GM21447 (cell line): ENCODE measurements around the gene HIRA.

Source experiments
- ATAC-seq: cut with Tn5 transposase; IDR thresholded peaks from one replicate; pipeline ENCODE4 v1.9.1; 2021; ENCODE audit not compliant: unreplicated experiment

The HIRA gene

DNA sequence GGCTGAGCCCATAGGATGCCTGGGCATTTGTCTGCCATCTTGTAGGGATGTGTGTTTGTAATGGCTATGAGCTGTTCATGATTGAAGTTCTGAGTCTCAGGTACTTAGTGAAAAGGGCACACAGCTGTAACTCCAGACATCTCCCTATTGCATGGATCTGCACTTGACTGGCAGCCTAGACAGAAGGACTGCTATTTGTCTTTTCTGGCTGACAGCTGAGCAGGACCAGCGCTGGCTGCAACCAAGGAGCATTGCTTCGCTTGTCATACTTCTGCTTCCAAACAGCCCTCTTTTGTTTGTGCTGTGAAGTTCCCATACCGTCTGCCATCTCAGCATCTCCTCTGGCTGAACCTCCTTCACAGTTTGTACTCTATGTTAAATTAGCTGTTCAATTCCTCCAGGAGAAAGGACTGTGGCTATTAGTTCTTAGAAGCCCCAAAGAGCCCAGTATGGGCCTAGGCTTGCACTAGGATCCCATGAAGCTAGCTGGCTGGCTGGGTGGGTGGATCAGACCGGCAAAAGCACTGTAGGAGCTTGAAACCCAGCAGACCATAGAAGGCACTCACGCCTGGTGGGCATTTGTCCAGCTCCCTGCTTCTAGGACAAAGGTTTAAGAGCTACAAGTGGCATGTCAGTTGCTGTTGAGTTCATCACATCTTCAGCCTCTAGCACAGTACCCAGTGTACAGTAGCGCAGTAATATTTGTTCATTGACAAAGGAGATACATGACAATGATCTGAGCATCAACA is 20.4 kb downstream of the HIRA start:
- no peak for ATAC-seq

DNA sequence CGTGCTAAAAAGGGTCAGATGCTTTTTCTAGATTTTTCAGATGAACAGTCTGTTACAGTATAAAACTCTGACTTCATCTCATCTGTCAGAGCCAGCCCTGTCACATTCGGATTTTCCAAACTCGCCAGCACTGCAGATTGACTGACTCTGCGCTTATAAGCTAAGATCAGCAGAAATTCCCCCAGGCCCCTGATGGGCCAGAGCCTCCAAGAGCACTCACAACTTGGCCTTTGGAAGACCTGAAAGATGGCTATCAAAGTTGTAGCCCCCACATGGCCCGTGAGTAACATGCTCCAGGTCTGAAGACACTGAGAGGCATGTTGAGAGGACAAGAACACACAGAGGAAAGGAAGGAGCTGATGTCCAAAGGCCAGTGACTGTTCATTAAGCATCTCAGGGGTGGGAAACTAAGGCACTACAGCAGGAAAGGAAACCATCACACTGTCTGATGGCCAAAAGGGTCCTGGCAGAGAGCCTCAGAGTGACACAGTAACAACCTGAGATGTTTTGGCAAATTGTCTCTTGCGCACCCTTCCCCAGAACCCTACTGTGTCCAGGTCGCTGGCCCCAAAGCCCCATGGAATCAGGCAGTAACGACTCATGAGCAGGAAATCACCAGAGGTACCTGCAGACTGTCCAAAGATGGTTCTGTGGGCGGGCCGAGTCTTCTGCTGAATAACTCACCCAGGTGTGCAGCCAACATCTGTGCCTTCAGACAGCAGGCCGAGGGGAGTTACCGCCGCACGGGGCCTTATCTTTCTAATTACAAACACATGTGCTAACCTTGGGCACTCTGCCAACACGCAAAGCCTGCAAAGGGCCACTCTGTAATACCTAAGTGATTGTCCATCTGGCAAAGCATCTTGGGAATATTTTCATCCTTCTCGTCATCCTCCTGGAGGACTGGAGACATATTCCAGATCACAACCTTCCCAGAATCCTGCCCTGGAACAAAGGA is 23.6 kb downstream of the HIRA start:
- no peak for ATAC-seq

GRCh38 chr22:19406846-19407245 is 24.7 kb downstream of the HIRA start:
- ATAC-seq = no peak

DNA sequence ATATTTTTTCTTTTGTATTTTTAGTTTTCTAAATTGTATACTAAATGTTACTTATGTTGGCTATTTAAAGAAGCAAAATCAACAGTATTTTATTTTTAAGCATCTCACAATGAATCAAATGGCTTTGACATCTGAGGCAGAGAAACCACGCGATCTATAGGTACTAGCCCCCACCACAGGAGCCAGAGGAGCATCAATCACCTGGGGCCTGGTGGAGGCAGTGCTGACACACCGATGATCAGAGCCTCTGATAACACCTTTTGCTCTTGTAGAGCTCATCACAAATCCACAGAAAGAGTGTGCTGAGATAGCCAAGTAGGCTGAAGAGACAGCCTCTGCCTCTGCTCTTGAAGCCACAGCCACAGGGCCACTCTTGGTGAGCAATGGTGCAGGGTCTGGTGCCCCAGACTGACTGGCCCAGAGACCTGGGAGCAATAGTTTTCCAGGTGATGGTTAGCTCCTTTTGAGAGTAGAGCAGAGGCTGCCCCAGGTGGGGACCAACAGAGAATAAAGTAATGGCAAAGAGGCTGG is 25.2 kb downstream of the HIRA start:
- no peak for ATAC-seq

GRCh38 chr22:19405652-19406051 is 25.9 kb downstream of the HIRA start:
- ATAC-seq = no peak

- ATAC-seq = no peak
Observed at GRCh38 chr22:19405133-19405532, 26.4 kb downstream of the HIRA start.

DNA sequence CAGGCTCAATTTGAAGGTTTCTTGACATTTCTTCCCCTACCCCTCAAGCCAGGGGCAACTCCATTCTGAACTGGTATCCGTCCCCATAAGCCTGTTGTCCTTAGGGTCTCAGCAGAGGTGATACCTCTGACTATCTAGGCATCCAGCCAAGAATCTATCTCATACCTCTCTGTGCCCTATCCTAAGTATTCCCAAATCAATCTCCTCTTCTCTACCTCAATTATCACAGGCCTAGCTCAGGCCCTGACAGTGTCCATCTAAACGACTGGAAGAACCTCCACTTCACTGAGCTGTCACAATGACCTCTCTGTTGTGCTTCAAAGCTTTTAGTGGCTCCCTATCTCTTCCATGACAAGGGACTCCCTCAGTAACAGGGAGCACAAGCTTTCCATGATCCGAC is 26.9 kb downstream of the HIRA start:
- no peak for ATAC-seq

DNA sequence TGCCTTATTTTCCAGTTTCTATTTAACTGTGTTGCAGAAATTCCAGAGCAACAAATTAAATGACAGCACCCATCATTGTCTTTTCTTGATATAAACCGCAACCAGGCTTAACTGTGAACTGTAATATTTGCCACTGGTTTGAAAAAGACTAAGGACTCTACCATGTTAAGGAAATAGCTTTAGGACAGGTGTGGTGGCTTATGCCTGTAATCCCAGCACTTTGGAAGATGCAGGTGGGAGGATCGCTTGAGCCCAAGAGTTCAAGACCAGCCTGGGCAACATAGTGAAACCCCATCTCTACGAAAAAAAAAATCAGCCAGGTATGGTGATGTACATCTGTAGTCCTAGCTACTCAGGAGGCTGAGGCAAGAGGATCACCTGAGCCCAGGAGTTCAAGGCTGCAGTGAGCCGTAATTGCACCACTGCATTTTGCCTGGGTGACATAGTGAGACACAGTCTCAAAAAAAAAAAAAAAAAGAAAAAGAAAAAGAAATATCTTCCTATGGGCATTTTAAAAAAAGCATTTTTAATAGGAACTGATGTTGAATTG is 28.8 kb downstream of the HIRA start:
- no peak for ATAC-seq

DNA sequence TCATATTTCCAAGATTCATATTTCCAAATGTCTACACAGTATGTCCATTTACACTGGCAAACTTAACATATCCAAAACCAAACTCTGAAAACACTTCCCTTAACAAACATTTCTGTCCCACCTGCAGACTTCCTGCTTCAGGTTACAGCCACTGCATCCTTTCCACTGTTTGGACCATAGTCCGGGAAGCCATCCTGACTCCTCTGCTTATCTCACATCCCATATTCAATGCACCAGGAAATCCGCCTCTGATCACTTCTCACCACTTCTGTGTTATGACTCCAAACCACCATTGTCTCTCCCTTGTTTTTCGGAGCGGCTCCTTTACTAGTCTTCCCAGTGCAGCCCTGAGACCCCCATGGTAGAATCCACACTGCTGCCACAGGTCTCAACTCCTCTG is 30.1 kb downstream of the HIRA start:
- no peak for ATAC-seq

- ATAC-seq = no peak
Observed at GRCh38 chr22:19400881-19401280, 30.7 kb downstream of the HIRA start.

DNA sequence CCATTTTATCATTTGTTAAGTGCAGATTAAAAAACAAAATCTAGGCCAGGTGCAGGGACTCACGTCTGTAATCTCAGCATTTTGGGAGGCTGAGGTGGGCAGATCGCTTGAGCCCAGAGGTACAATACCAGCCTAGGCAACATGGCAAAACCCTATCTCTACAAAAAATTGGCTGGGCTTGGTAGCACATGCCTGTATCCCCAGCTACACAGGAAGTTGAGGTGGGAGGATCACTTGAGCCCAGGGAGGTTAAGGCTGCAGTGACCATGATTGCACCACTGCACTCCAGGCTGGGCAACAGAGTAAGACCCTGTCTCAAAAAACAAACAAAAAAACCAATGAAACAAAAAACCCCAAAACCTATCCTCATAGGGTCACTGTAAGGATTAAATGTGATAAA is 32.9 kb downstream of the HIRA start:
- ATAC-seq = no peak

DNA sequence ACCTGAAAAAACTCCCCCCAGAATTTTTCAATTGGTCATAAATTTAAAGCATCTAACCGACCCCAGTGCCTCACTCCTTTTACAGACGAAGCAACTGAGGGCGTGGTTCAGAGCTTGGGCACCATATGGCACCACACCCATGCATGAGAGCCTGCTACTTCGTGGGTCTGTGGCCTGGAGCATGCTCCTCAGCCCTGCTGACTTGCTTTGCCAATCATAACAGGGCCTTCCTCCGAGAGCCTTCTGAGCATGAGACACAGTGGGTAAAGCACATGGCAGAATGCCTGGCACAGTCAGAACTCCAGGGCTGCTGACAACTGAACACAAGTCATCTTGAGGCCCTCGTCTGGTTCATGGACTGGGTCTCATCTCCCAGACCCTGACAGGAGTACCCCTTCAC is 33.3 kb downstream of the HIRA start:
- no peak for ATAC-seq

DNA sequence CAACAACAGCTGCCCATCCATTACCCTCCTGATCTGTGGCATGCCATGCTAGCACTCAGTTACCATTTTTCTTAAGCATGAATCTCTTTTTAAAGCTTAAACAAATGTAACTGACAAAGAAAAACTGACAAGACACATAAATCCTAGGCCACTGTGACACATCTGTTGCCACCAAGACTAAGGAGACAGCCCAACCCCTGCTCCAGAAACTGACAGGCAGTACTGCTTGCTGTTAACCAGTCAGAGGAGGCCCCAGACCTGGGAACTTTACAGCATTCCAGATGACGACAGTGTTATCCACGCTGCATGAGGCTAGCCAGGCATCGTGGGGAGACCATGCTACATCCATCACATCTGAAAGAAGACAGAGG is 33.8 kb downstream of the HIRA start:
- ATAC-seq = no peak

GRCh38 chr22:19396934-19397733 is 34.4 kb downstream of the HIRA start:
- no peak for ATAC-seq

- ATAC-seq = no peak
Observed at GRCh38 chr22:19396561-19396933, 35.0 kb downstream of the HIRA start.

GRCh38 chr22:19395276-19395675 is 36.3 kb downstream of the HIRA start:
- no peak for ATAC-seq

- no peak for ATAC-seq
Observed at GRCh38 chr22:19394274-19395050, 37.1 kb downstream of the HIRA start.

- no peak for ATAC-seq
Observed at GRCh38 chr22:19393704-19394103, 37.8 kb downstream of the HIRA start.

DNA sequence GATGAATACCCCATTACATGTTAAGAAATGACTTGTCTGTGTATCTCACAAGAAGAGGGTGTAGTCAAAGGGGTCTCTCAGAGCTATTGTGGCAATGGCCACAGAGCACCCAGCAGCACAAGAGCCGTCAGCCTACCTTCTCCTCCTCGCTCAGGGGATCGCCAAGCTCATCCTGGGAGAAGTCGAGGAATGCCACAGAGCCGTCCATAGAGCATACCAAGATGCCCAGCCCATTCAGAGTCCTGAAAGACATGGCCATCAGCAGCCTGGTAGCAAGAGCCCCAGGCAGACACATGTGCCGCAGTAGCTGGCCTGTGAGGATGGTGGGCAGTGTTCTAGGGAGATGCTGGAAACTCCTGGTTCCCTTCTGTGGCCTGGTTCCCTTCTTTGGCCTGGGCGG is 44.0 kb downstream of the HIRA start:
- no peak for ATAC-seq

DNA sequence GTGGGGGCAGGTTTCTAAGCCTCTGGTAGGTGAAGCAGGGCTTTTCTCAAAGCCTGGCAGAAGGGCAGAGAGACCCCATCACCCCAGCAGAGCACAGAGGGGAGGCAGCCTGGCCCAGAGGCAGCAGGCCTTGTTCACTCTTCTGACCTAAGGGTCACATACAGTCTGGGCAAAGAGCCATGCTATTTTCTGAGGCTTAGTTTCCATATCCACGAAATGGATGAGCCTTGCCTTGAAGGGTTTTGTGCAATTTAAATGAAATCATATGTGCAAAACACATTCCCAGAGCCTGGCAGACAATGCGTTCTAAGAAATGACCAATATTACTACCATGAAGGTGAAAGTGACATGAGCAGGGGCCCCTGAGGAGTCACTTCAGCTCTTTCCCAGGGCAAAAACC is 44.5 kb downstream of the HIRA start:
- no peak for ATAC-seq
